CD8-positive, alpha-beta memory T cell (primary cell): Measurements from ENCODE around the gene TMEM174. TPM values are rescaled to one million over a fixed set of nuclear protein-coding genes. Genes with fewer than 3 reads are reported as not detected.

Source experiments
- CTCF ChIA-PET: fragments of 350-600 bp; sonication (Branson Sonifier 250); formaldehyde crosslinking; loops from one replicate; lab custom pipeline; 2021; ENCODE audit warnings: antibody characterized with exemption; lab: Charles Lee
- POLR2A ChIA-PET: fragments of 350-600 bp; sonication (Branson Sonifier 250); formaldehyde crosslinking; loops from one replicate; lab custom pipeline; 2021; ENCODE audit warnings: antibody characterized with exemption; lab: Charles Lee
- DNase-seq, 5 donors: peaks; one replicate each; pipeline versions ENCODE4 v3.0.0 to v3.0.0-alpha.2; 2020 to 2022; ENCODE audit warnings: mixed read lengths in 1 of 5
- H3K27ac ChIP-seq: one replicate; pipeline ENCODE4 v1.7.0; 2013; ENCODE audit warnings: low read depth, mild to moderate bottlenecking, low read length, moderate library complexity
- H3K27me3 ChIP-seq: 2 replicates; pipeline ENCODE4 v1.7.0; 2013; ENCODE audit warnings: low read length, mild to moderate bottlenecking; ENCODE audit not compliant: insufficient read depth, poor library complexity, severe bottlenecking
- H3K36me3 ChIP-seq: 2 replicates; pipeline ENCODE4 v1.7.0; 2013; ENCODE audit warnings: mild to moderate bottlenecking, low read length, moderate library complexity; ENCODE audit not compliant: insufficient read depth
- H3K4me1 ChIP-seq: 2 replicates; pipeline ENCODE4 v1.7.0; 2013; ENCODE audit warnings: mild to moderate bottlenecking, low read length, moderate library complexity; ENCODE audit not compliant: insufficient read depth
- H3K4me3 ChIP-seq: 2 replicates; pipeline ENCODE4 v1.7.0; 2013; ENCODE audit warnings: mild to moderate bottlenecking, low read length
- H3K9me3 ChIP-seq: 2 replicates; pipeline ENCODE4 v1.7.0; 2013; ENCODE audit warnings: mild to moderate bottlenecking, low read length
- H3K27ac Mint-ChIP-seq, 8 donors: one replicate each; pipeline ENCODE4 v1.8.0; 2020 to 2021; ENCODE audit warnings: mixed read lengths in 8 of 8, mild to moderate bottlenecking in 6 of 8, inconsistent platforms in 3 of 8, moderate library complexity in 3 of 8
- H3K27me3 Mint-ChIP-seq, 2 donors: one replicate each; pipeline ENCODE4 v1.8.0; 2020 to 2021; ENCODE audit warnings: mixed read lengths in 2 of 2, mild to moderate bottlenecking in 1 of 2, moderate library complexity in 1 of 2
- H3K36me3 Mint-ChIP-seq, 3 donors: one replicate each; pipeline ENCODE4 v1.8.0; 2020 to 2021; ENCODE audit warnings: mixed read lengths in 3 of 3, inconsistent platforms in 1 of 3, mild to moderate bottlenecking in 1 of 3
- H3K4me1 Mint-ChIP-seq, 3 donors: one replicate each; pipeline ENCODE4 v1.8.0; 2020 to 2021; ENCODE audit warnings: mixed read lengths in 3 of 3, inconsistent platforms in 1 of 3, mild to moderate bottlenecking in 1 of 3
- H3K4me3 Mint-ChIP-seq, 7 donors: one replicate each; pipeline ENCODE4 v1.8.0; 2020 to 2021; ENCODE audit warnings: mixed read lengths in 7 of 7, mild to moderate bottlenecking in 6 of 7, moderate library complexity in 4 of 7, inconsistent platforms in 2 of 7
- H3K9me3 Mint-ChIP-seq, 5 donors: one replicate each; pipeline ENCODE4 v1.8.0; 2020 to 2022; ENCODE audit warnings: mixed read lengths in 5 of 5, mild to moderate bottlenecking in 3 of 5, moderate library complexity in 2 of 5, inconsistent platforms in 1 of 5
- polyA plus RNA-seq: library from polyadenylated mRNA; unstranded; fragments of 300-500 nt; fragmentation: Illumina TruSeq; gene quantifications from one replicate; pipeline ENCODE4 v1.2.3, GENCODE V29; 2021
- total RNA-seq, 2 experiments: library from RNA; stranded (reverse); gene quantifications; one replicate each; pipeline ENCODE4 v1.2.3, GENCODE V29; 2021

Gene TMEM174
- total and polyA plus RNA-seq, 3 experiments from 2014 or later: not detected

DNA sequence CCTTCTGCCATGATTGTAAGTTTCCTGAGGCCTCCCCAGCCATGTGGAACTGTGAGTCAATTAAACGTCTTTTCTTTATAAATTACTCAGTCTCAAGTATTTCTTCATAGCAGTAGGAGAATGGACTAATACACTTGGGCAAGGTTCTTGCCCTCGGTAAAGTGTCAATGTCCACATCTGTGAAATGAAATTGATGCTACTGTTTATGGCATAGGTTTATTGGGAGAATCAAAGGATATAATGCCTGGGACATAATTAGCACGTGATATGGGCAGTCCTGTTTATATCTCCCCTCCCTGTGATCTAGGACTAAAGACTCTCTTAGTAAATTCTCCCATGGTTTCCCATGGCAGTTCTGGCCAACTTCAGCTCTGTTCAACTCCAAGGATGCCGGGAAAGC lies 19.4 kb downstream of the TMEM174 start:
- Histone ChIP-seq H3K36me3 (no peaks in the 10 kb centered on the region), H3K4me3 (no peak overlapping the region), H3K4me1 (no peaks in the 10 kb centered on the region), H3K27me3 (no peaks in the 10 kb centered on the region), H3K27ac (no peak overlapping the region), H3K9me3 (no peaks in the 10 kb centered on the region)
- H3K9me3 Mint-ChIP-seq: peaks cover 0 to 2% (median 0%) of the 10 kb centered on the region in 5 donors
- ChIA-PET CTCF (no interaction called here), POLR2A (no interaction called here)
- H3K27me3 Mint-ChIP-seq: peaks cover 22 to 84% of the 10 kb centered on the region in 2 donors
- H3K27ac Mint-ChIP-seq: peak overlapping the region in 1 of 8 donors; percentile 70
- H3K4me1 Mint-ChIP-seq: no peaks in the 10 kb centered on the region
- no peak for DNase-seq
- H3K36me3 Mint-ChIP-seq: no peaks in the 10 kb centered on the region
- peak overlapping the region in 1 of 7 donors; percentile 40 for H3K4me3 Mint-ChIP-seq

DNA sequence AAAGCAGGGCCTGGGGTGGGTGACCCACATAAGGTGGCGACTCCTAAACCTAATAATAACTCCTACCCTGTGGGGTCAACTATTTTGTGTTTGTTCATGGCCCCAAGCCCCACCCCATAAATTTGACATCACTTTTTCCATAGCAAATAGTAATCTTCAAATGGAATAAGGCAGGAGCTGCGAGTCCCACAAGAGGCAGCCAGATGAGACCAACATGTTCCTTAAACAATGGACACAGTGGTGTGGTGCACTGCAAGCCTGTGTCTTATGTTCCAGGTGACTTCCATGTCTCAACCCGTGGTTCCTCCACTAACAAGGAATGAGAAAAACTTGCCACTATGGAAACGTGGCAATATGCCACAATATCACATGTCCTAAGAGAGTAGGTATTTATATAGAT lies 20.6 kb downstream of the TMEM174 start:
- Mint-ChIP-seq H3K9me3 (peaks cover 0 to 2% (median 0%) of the 10 kb centered on the region in 5 donors), H3K27ac (no peak overlapping the region), H3K27me3 (peaks cover 23 to 88% of the 10 kb centered on the region in 2 donors), H3K4me3 (no peak overlapping the region), H3K4me1 (no peaks in the 10 kb centered on the region), H3K36me3 (no peaks in the 10 kb centered on the region)
- no peaks in the 10 kb centered on the region for H3K4me1 ChIP-seq
- H3K27me3 ChIP-seq: no peaks in the 10 kb centered on the region
- no peak overlapping the region for H3K27ac ChIP-seq
- H3K36me3 ChIP-seq: no peaks in the 10 kb centered on the region
- no peak for DNase-seq
- POLR2A ChIA-PET: no interaction called here
- CTCF ChIA-PET: no interaction called here
- H3K4me3 ChIP-seq: no peak overlapping the region
- no peaks in the 10 kb centered on the region for H3K9me3 ChIP-seq

DNA sequence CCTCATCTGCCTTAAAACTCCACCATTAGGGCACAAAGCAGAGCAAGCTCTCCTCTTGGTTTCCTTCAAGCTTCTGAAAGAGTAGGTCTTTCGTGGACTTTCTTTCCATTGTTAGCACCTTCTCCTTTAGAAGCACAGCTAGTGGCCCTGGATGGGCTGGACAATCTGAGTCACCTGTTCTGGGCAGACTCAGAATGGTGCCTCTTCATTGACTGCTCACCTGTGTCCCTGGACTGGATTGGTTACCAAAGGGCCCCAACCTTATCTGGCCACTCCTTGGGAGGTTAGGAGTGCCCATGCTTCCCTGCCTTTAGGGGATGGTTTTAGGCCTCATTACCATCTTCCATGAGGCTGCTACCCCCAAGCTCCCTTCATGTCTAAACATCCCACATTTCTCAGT lies 23.2 kb downstream of the TMEM174 start:
- Histone ChIP-seq H3K4me3 (no peak overlapping the region), H3K4me1 (no peaks in the 10 kb centered on the region), H3K27ac (no peak overlapping the region), H3K36me3 (no peaks in the 10 kb centered on the region), H3K9me3 (no peaks in the 10 kb centered on the region), H3K27me3 (no peaks in the 10 kb centered on the region)
- H3K27me3 Mint-ChIP-seq: peaks cover 30 to 69% of the 10 kb centered on the region in 2 donors
- H3K4me1 Mint-ChIP-seq: no peaks in the 10 kb centered on the region
- no peaks in the 10 kb centered on the region for H3K36me3 Mint-ChIP-seq
- no peak overlapping the region for H3K4me3 Mint-ChIP-seq
- DNase-seq: no peak
- peak overlapping the region in 2 of 8 donors; percentile 26 to 88 for H3K27ac Mint-ChIP-seq
- ChIA-PET POLR2A (no interaction called here), CTCF (interaction anchor here (0.9 to 1.5 kb wide), 2 partner anchors 240 to 586 kb away, joined by 3 to 4 read pairs; partner anchors contain the start of gene FCHO2)
- H3K9me3 Mint-ChIP-seq: no peaks in the 10 kb centered on the region

DNA sequence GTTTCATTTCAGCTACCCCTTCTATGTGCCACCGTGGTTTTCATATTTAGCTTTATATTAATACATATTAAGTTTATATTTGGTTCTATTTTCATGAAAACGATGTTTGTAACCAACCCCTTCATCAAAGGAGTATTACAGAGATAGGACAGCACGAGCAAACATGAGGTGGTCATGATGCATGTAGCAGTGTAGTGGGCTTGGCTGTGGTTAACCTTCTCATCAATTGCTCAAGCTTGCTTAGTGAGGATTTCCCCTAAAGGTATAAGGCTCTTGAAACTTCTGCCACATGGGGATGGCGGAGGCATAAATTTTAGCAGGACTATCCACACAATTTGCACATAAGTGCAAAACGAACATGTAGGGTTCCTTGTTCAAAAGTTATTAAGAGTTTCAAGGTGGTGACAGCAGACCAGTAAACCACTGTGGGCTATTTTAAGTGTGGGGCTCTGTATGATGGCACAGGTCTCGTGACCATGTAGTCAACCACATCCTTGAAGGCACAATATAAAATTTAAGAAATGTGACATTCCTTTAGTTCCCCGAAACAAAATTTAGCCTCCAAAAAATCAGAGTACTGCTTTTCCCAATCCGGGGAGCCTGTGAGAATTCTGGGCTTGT lies 24.8 kb downstream of the TMEM174 start:
- ChIA-PET CTCF (no interaction called here), POLR2A (no interaction called here)
- Mint-ChIP-seq H3K27ac (no peak overlapping the region), H3K36me3 (no peaks in the 10 kb centered on the region), H3K4me3 (no peak overlapping the region), H3K9me3 (no peaks in the 10 kb centered on the region), H3K4me1 (peaks cover 0 to 4% (median 3%) of the 10 kb centered on the region in 3 donors), H3K27me3 (peaks cover 35 to 65% of the 10 kb centered on the region in 2 donors)
- DNase-seq: peak in 1 of 5 donors; percentile 34
- Histone ChIP-seq H3K4me3 (no peak overlapping the region), H3K9me3 (no peaks in the 10 kb centered on the region), H3K27me3 (no peaks in the 10 kb centered on the region), H3K4me1 (no peaks in the 10 kb centered on the region), H3K36me3 (no peaks in the 10 kb centered on the region), H3K27ac (no peak overlapping the region)

DNA sequence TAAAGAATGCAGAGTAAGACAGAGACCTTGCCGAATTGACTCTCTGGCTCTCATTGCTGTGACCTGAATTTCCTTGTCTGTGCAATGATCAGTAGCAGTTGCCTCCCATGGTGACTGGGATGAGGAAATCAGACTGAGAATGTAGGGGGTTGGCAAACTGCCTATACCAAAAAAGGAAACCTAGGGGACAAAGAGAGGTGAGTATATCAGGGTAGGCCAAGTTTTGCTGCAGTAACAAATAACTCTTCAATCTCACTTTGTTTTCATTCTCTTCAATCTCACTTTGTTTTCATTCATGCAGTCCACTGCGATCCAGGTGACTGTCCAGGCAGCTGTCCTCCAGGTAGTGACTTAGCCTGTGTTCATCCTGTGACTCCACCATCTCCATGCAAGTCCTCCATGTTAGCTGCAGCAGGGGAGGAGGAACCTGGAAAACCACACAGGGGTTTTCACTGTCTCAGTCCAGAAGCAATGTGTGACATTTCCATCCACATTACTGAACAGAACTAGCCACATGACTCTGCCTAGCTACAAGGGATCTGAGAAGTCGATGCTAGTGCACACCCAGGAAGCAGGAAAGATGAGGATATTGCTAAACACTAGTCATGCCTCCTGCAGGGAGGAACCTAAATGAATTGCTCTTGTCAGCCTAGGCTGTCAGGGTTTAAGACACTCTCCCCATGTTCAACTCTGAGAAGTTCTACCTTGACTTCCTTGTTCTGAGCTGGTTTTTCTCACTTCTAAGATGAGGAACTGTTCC lies 26.0 kb downstream of the TMEM174 start:
- ChIA-PET CTCF (no interaction called here), POLR2A (no interaction called here)
- Mint-ChIP-seq H3K4me3 (no peak overlapping the region), H3K27me3 (peaks cover 33 to 60% of the 10 kb centered on the region in 2 donors), H3K4me1 (peaks cover 0 to 4% (median 3%) of the 10 kb centered on the region in 3 donors), H3K36me3 (no peaks in the 10 kb centered on the region), H3K9me3 (no peaks in the 10 kb centered on the region), H3K27ac (no peak overlapping the region)
- Histone ChIP-seq H3K27me3 (no peaks in the 10 kb centered on the region), H3K9me3 (no peaks in the 10 kb centered on the region), H3K4me3 (no peak overlapping the region), H3K36me3 (no peaks in the 10 kb centered on the region), H3K27ac (no peak overlapping the region), H3K4me1 (no peaks in the 10 kb centered on the region)
- no peak for DNase-seq

DNA sequence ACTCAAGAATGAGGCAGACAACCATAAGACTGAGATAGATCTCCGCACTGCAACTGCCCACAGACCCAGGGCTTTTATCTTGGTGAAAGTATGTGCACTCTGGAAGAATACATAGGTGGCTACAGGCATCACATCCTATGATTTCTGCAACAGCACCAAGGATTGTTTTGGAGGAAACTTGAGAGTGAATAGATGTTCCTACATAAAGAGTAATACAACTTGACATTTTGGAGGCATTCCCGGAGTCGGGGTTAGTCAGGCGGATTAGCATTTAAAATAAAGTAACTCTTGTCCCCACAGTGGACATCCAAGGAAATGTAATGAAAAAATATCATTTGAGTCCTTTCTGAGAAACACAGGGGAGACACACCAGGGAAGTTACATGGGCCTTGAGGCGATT lies 26.7 kb downstream of the TMEM174 start:
- ChIA-PET POLR2A (no interaction called here), CTCF (no interaction called here)
- peaks cover 0 to 4% (median 3%) of the 10 kb centered on the region in 3 donors for H3K4me1 Mint-ChIP-seq
- Histone ChIP-seq H3K4me1 (no peaks in the 10 kb centered on the region), H3K27me3 (no peaks in the 10 kb centered on the region), H3K36me3 (no peaks in the 10 kb centered on the region), H3K27ac (no peak overlapping the region), H3K9me3 (no peaks in the 10 kb centered on the region), H3K4me3 (no peak overlapping the region)
- DNase-seq: no peak
- no peak overlapping the region for H3K27ac Mint-ChIP-seq
- no peaks in the 10 kb centered on the region for H3K9me3 Mint-ChIP-seq
- H3K4me3 Mint-ChIP-seq: no peak overlapping the region
- no peaks in the 10 kb centered on the region for H3K36me3 Mint-ChIP-seq
- peaks cover 34 to 60% of the 10 kb centered on the region in 2 donors for H3K27me3 Mint-ChIP-seq

DNA sequence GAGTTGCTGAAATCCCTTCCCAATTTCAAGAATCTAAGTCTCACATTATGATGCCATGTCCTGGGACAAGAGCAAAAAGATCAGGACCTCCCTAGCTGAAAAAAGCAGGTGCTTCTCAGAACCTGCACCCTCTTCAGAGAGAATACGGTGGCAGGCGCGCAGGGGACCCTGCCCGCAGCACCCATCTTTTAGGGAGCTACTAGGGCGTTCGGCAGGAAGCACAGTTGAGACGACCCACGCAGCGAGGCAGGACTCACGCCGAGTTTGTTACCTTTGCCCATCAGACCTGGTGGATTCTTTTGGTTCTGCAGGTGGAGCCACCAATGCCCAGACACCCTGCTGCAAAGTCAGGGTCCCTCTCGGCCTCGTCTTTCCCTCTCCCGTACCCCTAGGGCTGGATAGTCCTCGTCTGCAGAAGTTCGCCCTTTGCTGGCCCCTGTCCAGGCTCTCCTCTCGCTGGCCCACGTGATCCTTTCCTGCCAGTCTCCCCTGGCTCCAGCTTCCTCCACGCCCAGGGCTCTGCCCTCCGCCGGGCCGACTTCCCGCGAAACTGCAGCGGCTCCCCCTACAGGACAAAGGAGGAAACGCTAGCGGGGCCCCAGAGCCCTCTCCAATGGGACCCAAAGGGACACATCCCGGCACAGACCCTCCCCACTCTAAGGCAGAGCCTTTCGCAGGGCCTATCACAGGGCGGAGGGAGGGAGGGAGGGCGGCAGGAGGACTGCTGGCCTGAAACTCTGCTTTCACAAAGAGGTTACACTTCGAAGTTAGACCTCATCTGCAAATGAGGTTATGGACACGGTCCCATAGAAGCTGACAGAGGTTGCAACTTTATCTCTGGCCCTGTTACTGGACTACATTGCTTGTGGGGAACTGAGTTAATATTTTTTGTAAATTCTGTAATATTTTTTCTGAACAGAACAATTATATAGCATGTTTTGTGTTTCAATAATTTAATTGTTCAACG lies 28.8 kb downstream of the TMEM174 start:
- Mint-ChIP-seq H3K4me1 (peaks cover 0 to 4% (median 3%) of the 10 kb centered on the region in 3 donors), H3K4me3 (peak overlapping the region in 5 of 7 donors; percentile 33 to 60 (median 57)), H3K27ac (peak overlapping the region in 1 of 8 donors; percentile 15), H3K27me3 (peaks cover 30 to 57% of the 10 kb centered on the region in 2 donors), H3K36me3 (peaks cover 0 to 4% (median 0%) of the 10 kb centered on the region in 3 donors), H3K9me3 (peaks cover 0 to 2% (median 0%) of the 10 kb centered on the region in 5 donors)
- H3K27me3 ChIP-seq: peaks cover 9% of the 10 kb centered on the region
- peak; percentile 54 to 76 (median 56) for DNase-seq
- no peaks in the 10 kb centered on the region for H3K9me3 ChIP-seq
- no peak overlapping the region for H3K27ac ChIP-seq
- ChIA-PET POLR2A (no interaction called here), CTCF (interaction anchor here (0.6 to 4.8 kb wide), 10 partner anchors 14 to 279 kb away, joined by 3 to 23 read pairs (median 4); partner anchors contain the start of gene FCHO2)
- no peak overlapping the region for H3K4me3 ChIP-seq
- no peaks in the 10 kb centered on the region for H3K36me3 ChIP-seq
- H3K4me1 ChIP-seq: no peaks in the 10 kb centered on the region
